H9 (cell line): ENCODE data around the gene POLN. TPM values are rescaled to one million over a fixed set of nuclear protein-coding genes. Genes with fewer than 3 reads are reported as not detected.

Experiments
- DNase-seq: peaks from one replicate; pipeline ENCODE4 v3.0.0-alpha.2; 2017
- H2AFZ ChIP-seq: one replicate; pipeline ENCODE4 v1.6.1; 2013; ENCODE audit warnings: mild to moderate bottlenecking, low read length, control low read depth, moderate library complexity
- H2AK5ac ChIP-seq: 2 replicates; pipeline ENCODE4 v1.6.1; 2013; ENCODE audit warnings: low read length, control low read depth, mixed read lengths; ENCODE audit not compliant: insufficient read length
- H2BK120ac ChIP-seq: one replicate; pipeline ENCODE4 v1.6.1; 2013; ENCODE audit warnings: low read depth, mild to moderate bottlenecking, low read length, control low read depth, inconsistent platforms; ENCODE audit not compliant: poor library complexity, severe bottlenecking
- H2BK12ac ChIP-seq: 2 replicates; pipeline ENCODE4 v1.6.1; 2013; ENCODE audit warnings: low read length, control low read depth, mixed read lengths, low read depth; ENCODE audit not compliant: insufficient read length
- H2BK15ac ChIP-seq: 2 replicates; pipeline ENCODE4 v1.6.1; 2013; ENCODE audit warnings: low read depth, low read length, control low read depth
- H2BK20ac ChIP-seq: one replicate; pipeline ENCODE4 v1.6.1; 2013; ENCODE audit warnings: low read depth, mild to moderate bottlenecking, low read length, control low read depth, inconsistent platforms; ENCODE audit not compliant: poor library complexity, severe bottlenecking
- H2BK5ac ChIP-seq: 2 replicates; pipeline ENCODE4 v1.6.1; 2013; ENCODE audit warnings: low read length, control low read depth, mixed read lengths; ENCODE audit not compliant: insufficient read length
- H3K14ac ChIP-seq: 2 replicates; pipeline ENCODE4 v1.6.1; 2013; ENCODE audit warnings: low read length, control low read depth; ENCODE audit not compliant: insufficient read depth
- H3K18ac ChIP-seq: 2 replicates; pipeline ENCODE4 v1.6.1; 2013; ENCODE audit warnings: low read depth, mild to moderate bottlenecking, mixed read lengths, low read length, control low read depth; ENCODE audit not compliant: insufficient read length
- H3K23ac ChIP-seq: 2 replicates; pipeline ENCODE4 v1.6.1; 2013; ENCODE audit warnings: low read length, control low read depth, mixed read lengths, low read depth; ENCODE audit not compliant: insufficient read length
- H3K23me2 ChIP-seq: 2 replicates; pipeline ENCODE4 v1.6.1; 2013; ENCODE audit warnings: low read depth, mild to moderate bottlenecking, mixed read lengths, low read length, control low read depth; ENCODE audit not compliant: insufficient read length, poor library complexity, severe bottlenecking
- H3K27ac ChIP-seq: 2 replicates; pipeline ENCODE4 v1.5.1; 2013; ENCODE audit warnings: low read length, control low read depth, mixed read lengths, low read depth; ENCODE audit not compliant: insufficient read length
- H3K27me3 ChIP-seq: 2 replicates; pipeline ENCODE4 v1.6.1; 2013; ENCODE audit warnings: low read length, control low read depth, inconsistent platforms; ENCODE audit not compliant: insufficient read depth
- H3K4ac ChIP-seq: 2 replicates; pipeline ENCODE4 v1.6.1; 2013; ENCODE audit warnings: low read depth, mild to moderate bottlenecking, control low read depth, inconsistent platforms, low read length, moderate library complexity
- H3K4me1 ChIP-seq: 2 replicates; pipeline ENCODE4 v1.6.1; 2013; ENCODE audit warnings: low read length, control low read depth, inconsistent platforms; ENCODE audit not compliant: insufficient read depth
- H3K4me2 ChIP-seq: 2 replicates; pipeline ENCODE4 v1.6.1; 2013; ENCODE audit warnings: low read length, control low read depth, mixed read lengths; ENCODE audit not compliant: insufficient read length, insufficient read depth
- H3K56ac ChIP-seq: 2 replicates; pipeline ENCODE4 v1.6.1; 2013; ENCODE audit warnings: low read depth, mild to moderate bottlenecking, mixed read lengths, low read length, control low read depth; ENCODE audit not compliant: insufficient read length
- H3K79me1 ChIP-seq: 2 replicates; pipeline ENCODE4 v1.6.1; 2013; ENCODE audit warnings: low read depth, mild to moderate bottlenecking, moderate library complexity, low read length, control low read depth, inconsistent platforms; ENCODE audit not compliant: insufficient read depth, poor library complexity, severe bottlenecking
- H3K79me2 ChIP-seq: 2 replicates; pipeline ENCODE4 v1.6.1; 2013; ENCODE audit warnings: low read length, control low read depth, inconsistent platforms; ENCODE audit not compliant: insufficient read depth
- H3K9ac ChIP-seq: 2 replicates; pipeline ENCODE4 v1.6.1; 2013; ENCODE audit warnings: low read length, control low read depth, mixed read lengths; ENCODE audit not compliant: insufficient read length; ENCODE audit errors: extremely low read depth
- H3K9me3 ChIP-seq: one replicate; pipeline ENCODE4 v1.6.1; 2013; ENCODE audit warnings: low read depth, low read length, inconsistent platforms; ENCODE audit not compliant: control insufficient read depth
- H3T11ph ChIP-seq: one replicate; pipeline ENCODE4 v1.6.1; 2013; ENCODE audit warnings: mild to moderate bottlenecking, low read length, control low read depth, inconsistent platforms
- H4K20me1 ChIP-seq: one replicate; pipeline ENCODE4 v1.6.1; 2013; ENCODE audit not compliant: control insufficient read depth, insufficient read length, insufficient read depth
- H4K5ac ChIP-seq: 2 replicates; pipeline ENCODE4 v1.6.1; 2013; ENCODE audit warnings: low read depth, mild to moderate bottlenecking, mixed read lengths, low read length, control low read depth; ENCODE audit not compliant: insufficient read length
- H4K8ac ChIP-seq: replicated peaks from 2 replicates; pipeline ENCODE4 v1.6.1; 2013; ENCODE audit warnings: low read length, control low read depth, mixed read lengths, low read depth; ENCODE audit not compliant: insufficient read length
- H4K91ac ChIP-seq: 2 replicates; pipeline ENCODE4 v1.6.1; 2013; ENCODE audit warnings: low read depth, mild to moderate bottlenecking, moderate library complexity, mixed read lengths, low read length, control low read depth; ENCODE audit not compliant: insufficient read length
- H3K27ac Mint-ChIP-seq, 3 experiments: 2 replicates in 2 of 3; 3 replicates in 1 of 3; pipeline ENCODE4 v1.8.0; 2020 to 2021; ENCODE audit warnings: mixed read lengths in 3 of 3, mild to moderate bottlenecking in 1 of 3, moderate library complexity in 1 of 3
- H3K27me3 Mint-ChIP-seq: 2 replicates; pipeline ENCODE4 v1.8.0; 2021; ENCODE audit warnings: low read depth, mild to moderate bottlenecking, moderate library complexity, mixed read lengths
- H3K36me3 Mint-ChIP-seq, 3 experiments: 2 replicates in 2 of 3; 3 replicates in 1 of 3; pipeline ENCODE4 v1.8.0; 2020 to 2021; ENCODE audit warnings: low read depth in 3 of 3, mixed read lengths in 3 of 3; ENCODE audit not compliant: insufficient read depth in 1 of 3
- H3K4me1 Mint-ChIP-seq, 2 experiments: 2 replicates each; pipeline ENCODE4 v1.8.0; 2020; ENCODE audit warnings: mixed read lengths in 2 of 2
- H3K4me3 Mint-ChIP-seq, 2 experiments: 2 replicates in 1 of 2; 3 replicates in 1 of 2; pipeline ENCODE4 v1.8.0; 2020 to 2021; ENCODE audit warnings: mild to moderate bottlenecking in 2 of 2, mixed read lengths in 2 of 2, moderate library complexity in 1 of 2
- H3K9me3 Mint-ChIP-seq, 2 experiments: 2 replicates in 1 of 2; 3 replicates in 1 of 2; pipeline ENCODE4 v1.8.0; 2020; ENCODE audit warnings: mild to moderate bottlenecking in 2 of 2, mixed read lengths in 2 of 2, moderate library complexity in 1 of 2
- CTCF ChIP-seq: fragments of 200-600 bp; sonication (generic); conservative IDR thresholded peaks from 3 replicates; pipeline ENCODE4 v1.8.0; 2021; ENCODE audit warnings: antibody characterized with exemption, mild to moderate bottlenecking
- WGBS: extraction: QIAGEN DNeasy Blood & Tissue Kit; methylation state at CpG from one replicate; pipeline ENCODE4 v1.1.7; 2013; ENCODE audit warnings: missing lambda C conversion rate, low lambda C conversion rate, mixed read lengths; ENCODE audit not compliant: insufficient read length; ENCODE audit errors: extremely low coverage; 5-methylcytosine and 5-hydroxymethylcytosine counted together
- total RNA-seq: library from RNA; stranded (reverse); gene quantifications from 2 replicates; pipeline ENCODE4 v1.2.1, GENCODE V29; 2021

Gene POLN
- total RNA-seq, 1 experiment from 2014 or later = 0.74 TPM

GRCh38 chr4:2070421-2071251 is 171.3 kb downstream of the POLN start:
- Histone ChIP-seq H4K5ac (no peak overlapping the region), H4K91ac (no peak overlapping the region), H3K27ac (no peak overlapping the region), H2BK5ac (no peak overlapping the region), H3K9ac (no peak overlapping the region), H3K4me1 (no peaks in the 10 kb centered on the region; the same call in 1 of the 2 replicates), H2BK12ac (no peak overlapping the region), H3K4me2 (no peak overlapping the region), H3K56ac (no peak overlapping the region), H3K27me3 (no peaks in the 10 kb centered on the region), H2AK5ac (no peak overlapping the region), H3K79me2 (no peaks in the 10 kb centered on the region), H3K23me2 (no peaks in the 10 kb centered on the region), H3K23ac (no peak overlapping the region), H3K9me3 (no peaks in the 10 kb centered on the region), H2BK20ac (no peak overlapping the region), H3K79me1 (no peaks in the 10 kb centered on the region), H3T11ph (no peak overlapping the region), H3K4ac (no peak overlapping the region), H2BK15ac (no peak overlapping the region), H3K14ac (no peak overlapping the region), H2AFZ (no peak overlapping the region), H4K20me1 (no peaks in the 10 kb centered on the region), H4K8ac (no peak overlapping the region), H3K18ac (no peak overlapping the region), H2BK120ac (no peak overlapping the region)
- no peak for TF ChIP-seq CTCF
- no peak for DNase-seq
- WGBS = no CpG with 5 or more reads among the region's 22 CpGs
- Mint-ChIP-seq H3K4me1 (peaks cover 12 to 26% of the 10 kb centered on the region in 2 experiments), H3K27ac (no peak overlapping the region; a peak in 2 of 7 replicates), H3K4me3 (0 out of 5 replicates have a peak overlapping the region, but pooled peaks of 1 of the 2 experiments have one; percentile 31), H3K36me3 (no peaks in the 10 kb centered on the region), H3K27me3 (no peaks in the 10 kb centered on the region; the same call in 1 of the 2 replicates), H3K9me3 (no peaks in the 10 kb centered on the region; a peak in 2 of 5 replicates)
